KG1 (cell line): ENCODE data around the gene DDX47.
"Not testable (repeated sequence)": the region's sequence is repeated elsewhere in the genome, so short reads cannot be mapped to it uniquely, and the experiment has no call there.

Experiments used
- DNase-seq: peaks from one replicate; lab custom pipeline; 2025; lab: John Stamatoyannopoulos, UW

The DDX47 gene

DNA sequence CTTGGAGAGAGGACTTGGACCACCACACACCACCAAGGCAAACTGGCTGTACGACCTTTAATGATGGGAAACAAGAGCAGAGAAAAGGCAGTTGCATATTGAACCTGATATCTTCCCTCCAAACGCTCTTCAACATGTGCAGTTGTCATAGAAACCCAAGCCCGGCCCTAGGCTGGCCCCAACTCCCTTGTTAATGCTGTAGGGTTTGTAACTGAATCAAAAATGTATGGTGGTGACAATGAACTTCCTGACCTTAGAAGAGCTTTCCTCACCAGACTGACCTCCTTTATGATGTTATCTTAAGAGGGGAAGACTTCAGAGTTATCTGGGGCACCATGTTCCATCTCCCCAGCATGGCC lies 15.4 kb upstream of the DDX47 start:
- DNase-seq = no peak

DNA sequence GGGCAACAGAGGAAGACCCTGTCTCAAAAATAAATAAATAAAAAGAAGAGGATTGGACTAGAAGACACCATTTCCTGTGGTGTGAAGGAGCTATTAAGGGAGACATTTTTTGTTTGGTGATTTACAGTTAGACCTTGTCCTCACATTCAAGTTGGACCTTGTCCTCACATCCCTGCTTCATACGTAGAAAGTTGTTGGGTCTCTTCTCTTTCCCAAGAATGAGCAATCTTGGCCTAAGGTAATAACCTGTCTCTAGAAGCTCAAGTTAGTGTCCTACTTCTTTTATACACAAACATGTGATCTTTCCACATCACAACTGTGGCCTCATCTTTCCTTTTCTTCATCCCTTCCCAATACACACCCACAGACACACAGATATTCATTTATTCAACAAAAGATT lies 14.7 kb upstream of the DDX47 start:
- no peak for DNase-seq

DNA sequence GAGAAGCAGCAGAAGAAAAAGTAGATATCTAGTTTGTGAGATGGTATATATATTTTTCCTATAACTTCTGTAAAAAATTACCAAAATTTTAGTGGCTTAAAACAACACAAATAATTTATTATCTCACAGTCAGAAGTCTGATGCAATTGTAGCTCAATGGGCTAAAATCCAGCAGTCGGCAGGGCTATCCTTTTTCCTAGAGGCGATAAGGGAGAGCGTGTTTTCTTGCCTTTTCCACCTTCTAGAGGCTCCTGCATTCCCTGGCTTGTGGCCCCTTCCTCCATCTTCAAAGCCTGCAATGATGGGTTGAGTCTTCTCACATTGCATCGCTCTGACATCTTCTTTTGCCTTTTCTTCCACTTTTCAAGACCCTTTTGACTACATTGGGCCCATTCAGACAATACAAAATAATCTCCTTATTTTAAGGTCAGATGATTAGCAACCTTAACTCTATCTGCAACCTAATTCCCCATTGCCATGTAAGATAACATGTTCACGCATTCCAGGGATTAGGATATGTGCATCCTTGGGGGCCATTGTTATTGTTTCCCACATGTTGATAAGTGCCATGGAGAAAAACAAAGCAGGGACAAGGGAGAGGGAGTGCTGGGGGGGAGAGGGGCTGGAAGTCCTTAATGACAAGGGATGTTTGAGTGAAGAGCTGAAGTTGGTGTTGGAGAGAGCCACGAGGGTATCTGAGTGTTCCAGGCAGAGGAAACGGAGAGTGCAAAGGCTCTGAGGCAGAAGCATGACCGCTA lies 13.8 kb upstream of the DDX47 start:
- no peak for DNase-seq

DNA sequence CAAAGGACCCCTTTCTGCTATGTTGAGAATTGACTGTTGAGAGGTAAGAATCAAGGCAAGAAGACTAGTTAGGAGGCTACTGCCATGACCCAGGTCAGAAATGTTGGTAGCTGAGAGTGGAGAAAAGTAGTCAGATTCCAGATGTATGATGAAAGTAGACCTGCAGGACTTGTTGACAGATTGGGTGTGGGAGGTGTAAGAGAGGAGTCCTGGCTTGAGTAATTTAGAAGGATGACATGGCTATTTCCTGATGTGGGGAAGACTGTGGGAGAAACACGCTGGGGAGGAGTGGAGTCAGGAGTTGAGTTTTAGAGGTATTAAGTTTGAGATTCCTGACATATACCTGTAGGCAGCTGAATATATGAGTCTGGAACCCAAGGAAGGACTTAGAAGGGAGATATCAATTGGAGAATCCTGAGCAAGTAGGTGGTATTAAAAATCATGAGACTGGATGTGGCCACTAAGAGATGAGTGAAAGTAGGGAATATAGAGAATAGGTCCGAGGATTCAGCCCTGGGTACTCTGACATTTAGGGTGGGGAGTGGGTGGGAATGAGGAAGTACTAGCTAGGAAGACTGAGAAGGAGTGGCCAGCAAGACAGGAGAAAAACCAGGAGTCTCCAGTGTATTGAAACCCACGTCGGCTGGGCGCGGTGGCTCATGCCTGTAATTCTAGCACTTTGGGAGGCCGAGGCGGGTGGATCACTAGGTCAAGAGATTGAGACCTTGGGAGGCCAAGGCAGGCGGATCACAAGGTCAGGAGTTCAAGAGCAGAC lies 12.6 kb upstream of the DDX47 start:
- DNase-seq = no peak

DNA sequence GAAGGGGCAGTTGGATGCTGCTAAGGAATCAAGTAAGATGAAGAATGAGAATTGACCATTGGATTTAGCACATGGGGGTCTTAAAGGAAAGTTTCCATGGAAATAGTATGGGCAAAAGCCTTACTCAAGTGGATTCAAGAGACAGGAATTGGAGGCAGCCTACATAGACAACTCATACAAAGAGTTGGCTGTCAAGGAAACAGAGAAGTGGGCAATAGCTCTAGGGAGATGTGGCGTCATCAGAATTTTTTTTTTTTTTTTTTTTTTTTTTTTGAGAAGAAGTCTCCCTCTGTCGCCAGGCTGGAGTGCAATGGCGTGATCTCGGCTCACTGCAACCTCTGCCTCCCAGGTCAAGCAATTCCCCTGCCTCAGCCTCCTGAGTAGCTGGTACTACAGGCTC lies 11.5 kb upstream of the DDX47 start:
- DNase-seq = not testable (repeated sequence)

DNA sequence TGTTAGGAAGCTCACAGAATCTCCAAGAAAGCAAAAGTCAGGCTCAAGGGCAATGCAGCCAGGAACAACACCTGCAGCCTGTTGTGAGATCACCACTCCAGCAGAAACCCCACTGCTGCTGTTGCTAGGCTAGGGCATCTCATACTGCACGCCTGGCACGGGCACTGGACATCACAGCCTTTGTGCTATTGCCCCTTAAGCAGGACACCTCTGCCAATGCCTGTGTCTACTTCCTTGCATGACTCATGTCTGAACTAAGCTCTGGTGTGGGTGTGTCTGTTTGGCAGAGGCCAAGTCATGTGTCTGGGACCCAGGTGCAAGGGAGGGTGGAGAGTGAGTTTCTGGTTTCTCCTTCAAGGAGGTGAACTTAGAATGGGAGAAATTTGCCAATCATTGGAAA lies 10.0 kb upstream of the DDX47 start:
- DNase-seq = no peak

DNA sequence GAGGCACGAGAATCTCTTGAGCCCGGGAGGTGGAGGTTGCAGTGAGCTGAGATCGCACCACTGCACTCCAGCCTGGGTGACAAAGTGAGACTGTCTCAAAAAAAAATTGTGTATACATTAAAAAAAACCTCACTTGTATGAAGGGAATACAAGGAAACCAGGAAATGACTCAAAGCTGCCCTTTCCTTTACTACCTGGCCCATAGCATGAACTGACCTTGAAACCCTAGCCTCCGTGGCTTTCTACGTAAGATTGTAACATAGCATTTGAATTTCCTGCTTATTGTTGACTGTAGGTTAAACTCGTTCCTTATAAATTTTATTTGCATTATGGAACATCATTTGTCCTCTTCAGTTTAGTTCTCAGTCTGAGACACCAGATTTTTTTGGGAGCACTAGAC lies 9.1 kb upstream of the DDX47 start:
- no peak for DNase-seq

DNA sequence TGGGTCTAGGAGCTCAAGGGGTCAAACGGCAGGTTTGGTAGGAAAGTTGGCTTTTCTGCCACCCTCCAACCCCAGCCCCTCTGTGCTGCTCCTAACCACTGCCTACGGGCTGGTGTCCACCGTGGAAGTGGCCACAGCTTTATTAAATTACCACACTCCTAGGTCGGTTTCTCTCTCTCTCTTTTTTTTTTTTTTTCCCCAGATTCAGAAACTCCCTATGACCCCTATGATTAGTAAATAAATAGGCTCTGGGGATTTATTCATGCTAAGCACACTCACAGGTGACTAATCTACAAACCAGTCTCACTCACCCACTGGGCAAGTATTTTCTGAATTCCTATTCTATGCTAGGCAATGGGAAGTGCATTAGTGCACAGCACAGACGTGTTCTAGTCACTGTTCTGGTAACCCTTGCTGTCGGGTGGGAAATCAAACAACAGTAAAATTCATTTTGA lies 8.7 kb upstream of the DDX47 start:
- DNase-seq = no peak

DNA sequence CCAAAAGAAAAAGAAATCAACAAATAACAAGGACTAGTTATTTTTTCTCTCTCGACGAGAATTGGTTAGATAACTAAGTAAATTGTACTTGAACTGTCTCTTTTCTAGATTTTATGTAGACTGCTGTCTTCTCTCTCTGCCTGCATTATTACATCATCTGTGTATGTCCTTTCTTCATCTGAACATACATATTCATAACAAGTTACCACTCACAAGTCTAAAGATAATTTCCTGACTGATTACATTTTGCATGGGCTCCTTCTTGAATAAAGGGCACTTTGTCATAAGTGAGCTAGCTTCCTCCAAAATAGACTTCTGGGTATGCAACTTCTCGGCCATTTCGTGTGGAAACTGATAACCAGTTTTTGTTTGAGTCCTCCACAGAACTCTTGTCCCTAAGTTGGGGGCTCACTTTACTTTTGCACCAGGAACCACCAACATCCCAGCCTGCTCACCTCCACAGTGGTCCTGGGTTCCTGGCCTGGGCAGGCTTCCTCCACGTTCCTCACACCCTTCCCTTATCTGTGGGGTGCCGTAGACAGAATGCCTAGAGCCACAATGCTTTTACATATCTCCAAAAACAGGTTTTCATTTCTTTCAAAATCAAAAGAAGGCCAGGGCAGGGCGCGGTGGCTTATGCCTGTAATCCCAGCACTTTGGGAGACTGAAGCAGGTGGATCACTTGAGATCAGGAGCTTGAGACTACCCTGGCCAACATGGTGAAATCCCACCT lies 6.2 kb upstream of the DDX47 start:
- DNase-seq = no peak

DNA sequence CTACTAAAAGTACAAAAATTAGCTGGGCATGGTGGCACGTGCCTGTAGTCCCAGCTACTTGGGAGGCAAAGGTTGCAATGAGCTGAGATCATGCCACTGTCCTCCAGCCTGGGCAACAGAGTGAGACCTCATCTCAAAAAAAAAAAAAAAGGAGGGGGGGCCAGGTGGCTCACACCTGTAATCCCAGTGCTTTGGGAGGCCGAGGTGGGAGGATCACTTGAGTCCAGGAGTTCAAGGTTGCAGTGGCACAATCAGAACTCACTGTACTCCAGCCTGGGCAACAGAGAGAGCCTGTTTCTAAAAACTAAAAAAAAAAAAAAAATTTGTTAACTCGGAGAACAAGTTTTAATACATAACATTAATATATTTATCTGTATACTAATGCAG lies 5.6 kb upstream of the DDX47 start:
- not testable (repeated sequence) for DNase-seq

DNA sequence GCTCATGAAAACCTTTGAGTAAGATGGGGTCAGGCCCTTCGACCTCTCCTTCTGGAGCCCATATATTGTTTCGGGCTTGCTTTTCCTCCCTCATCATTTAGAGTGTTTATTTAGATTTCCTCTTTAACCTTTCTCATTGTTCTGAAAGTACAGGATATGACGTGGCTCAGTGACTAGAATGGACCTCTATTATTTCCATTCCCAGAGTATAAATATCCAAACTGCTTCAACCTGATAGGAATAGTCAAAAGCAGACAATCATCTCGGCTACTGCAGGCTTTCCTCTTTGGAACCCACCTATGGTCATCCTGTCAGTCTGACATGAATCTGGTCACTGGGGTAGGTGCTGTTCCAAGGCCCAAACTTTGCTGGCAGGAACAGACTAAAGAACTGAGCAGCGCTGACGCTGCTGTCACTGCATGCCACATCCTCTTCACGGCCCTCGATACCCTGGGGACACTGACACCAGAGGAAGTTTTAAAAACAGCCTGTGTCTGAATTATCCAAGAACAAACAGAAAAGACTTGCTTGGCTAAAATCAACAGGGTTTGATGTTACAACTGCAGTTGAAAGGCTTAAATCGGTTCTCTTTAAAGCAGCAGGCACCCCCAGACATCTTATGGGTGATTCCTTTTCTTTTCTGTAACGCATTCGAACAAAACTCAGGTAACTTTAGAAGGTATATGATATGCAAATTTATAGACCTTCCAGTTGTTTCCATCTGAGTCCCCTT lies 5.0 kb upstream of the DDX47 start:
- no peak for DNase-seq

DNA sequence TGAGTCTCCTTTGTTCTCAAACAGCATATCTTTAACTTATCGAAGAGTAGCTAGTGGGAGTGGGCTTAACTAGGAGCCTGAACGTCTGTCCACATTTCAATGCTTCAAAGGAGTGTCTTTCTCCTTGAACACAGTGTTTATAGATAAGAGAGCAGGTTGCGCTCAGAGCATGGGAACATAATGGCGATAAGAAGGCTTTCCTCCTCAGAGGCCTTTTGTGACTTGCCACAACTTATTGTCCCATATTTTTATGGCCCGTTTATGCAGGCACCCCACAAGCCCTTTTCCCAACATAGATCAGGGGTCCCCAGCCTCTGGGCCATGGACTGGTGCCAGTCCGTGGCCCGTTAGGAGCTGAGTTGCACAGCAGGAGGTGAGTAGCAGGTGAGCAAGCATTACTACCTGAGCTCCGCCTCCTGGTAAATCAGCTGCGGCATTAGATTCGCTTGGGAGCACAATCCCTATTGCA lies 2.6 kb upstream of the DDX47 start:
- no peak for DNase-seq

DNA sequence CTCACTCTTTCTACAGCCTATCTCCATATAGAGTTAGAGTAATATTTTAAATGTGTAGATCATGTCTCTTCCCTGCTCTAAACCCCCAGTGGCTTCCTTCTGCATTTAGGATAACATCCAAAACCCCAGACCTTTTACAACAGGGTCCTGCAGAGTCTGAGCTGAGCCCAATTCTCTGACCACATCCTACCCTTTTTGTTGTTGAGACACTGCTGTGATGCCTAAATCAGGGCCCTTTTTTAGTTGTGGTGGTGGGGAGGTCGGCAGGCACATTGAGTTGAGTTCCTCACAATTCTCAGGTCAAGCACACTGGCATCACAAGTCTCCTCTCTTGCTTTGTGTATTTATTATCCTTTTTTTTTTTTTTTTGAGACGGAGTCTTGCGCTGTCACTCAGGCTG lies 1.8 kb upstream of the DDX47 start:
- DNase-seq = no peak

DNA sequence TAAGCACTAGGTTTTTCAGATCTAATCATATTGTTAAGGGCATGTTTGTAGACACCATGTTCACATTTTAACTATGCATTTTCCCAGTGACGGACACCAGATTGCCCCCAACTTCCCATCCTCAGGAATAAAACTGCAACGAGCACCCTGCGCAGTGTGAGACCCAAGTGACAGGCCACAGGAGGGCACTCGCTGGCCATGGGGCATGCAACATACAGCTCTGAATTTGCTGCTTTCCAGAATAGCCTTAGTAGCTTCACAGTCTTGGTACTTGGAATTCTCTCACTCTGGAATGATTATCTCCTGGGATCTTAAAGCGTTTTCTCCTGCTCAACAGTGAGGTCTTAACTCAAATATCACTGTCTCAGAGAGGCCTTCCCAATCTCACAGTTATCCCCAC lies 972 bp upstream of the DDX47 start:
- no peak for DNase-seq

DNA sequence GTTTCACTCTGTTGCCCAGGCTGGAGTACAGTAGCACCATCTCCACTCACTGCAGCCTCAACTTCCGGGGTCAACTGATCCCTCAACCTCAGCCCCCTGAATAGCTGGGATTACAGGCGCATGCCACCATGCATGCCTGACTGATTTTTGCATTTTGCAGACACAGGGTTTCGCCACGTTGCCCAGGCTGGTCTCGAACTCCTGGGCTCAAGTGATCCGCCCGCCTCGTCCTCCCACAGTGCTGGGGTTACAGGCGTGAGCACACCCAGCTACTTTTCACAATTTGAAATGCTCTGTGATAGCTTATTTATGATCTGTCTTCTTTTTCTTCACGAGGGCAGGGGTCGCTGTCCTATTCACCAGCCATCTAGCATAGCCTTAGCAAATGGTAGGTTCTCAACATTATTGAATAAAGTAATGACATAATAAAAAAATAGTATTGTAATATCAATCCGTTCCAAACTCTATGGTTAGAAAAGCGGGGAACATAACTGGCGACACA lies 477 bp upstream of the DDX47 start:
- DNase-seq = no peak

DNA sequence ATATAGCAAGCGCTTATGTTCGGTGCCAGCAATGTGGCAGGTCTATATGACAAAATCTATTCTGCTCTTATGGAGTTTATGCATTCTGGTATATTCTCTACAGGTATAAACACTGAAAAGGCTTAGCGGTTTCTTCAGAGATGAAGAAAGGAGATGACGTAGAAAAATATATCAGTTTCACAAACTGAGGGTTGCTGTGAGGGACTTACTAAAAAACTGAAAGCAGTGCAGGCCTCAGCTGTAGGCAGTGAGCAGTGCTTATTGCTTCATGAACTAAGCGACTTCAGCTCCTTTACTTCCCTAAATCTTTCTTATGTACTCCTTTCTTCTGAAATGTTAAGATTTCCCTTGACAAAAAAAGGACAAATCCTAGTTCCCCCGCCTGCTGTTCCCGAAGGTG lies 4.5 kb downstream of the DDX47 start:
- DNase-seq = no peak

DNA sequence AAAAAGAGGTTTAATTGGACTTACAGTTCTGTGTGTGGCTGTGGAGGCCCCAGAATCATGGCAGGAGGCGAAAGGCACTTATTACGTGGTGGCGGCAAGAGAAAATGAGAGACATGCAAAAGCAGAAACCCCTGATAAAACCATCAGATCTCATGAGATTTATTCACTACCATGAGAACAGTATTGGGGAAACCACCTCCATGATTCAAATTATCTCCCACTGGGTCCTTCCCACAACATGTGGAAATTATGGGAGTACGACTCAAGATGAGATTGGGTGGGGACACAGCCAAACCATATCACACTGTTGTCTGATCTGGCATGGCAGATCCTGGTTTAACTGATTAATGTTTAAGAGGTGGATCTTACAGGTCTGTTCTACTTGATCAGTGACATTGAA lies 5.6 kb downstream of the DDX47 start:
- DNase-seq = no peak

DNA sequence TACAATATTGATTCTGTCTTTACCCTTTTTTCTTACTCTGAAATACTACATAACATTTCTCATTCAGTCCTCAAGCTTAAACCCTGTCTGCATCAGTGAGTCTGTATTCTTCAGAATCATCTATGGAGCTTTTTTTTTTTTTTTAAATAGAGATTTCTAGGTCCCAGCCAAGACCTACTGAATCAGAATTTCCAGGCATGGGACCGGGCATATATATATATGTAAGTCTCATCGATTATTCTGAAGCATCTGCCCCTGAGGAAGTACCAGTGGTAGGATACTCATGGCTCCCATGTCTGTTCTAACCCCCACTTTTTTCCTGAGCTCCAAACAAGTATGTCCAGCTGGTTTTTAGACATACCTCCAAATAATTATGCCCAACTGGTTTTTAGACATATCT lies 6.1 kb downstream of the DDX47 start:
- no peak for DNase-seq

DNA sequence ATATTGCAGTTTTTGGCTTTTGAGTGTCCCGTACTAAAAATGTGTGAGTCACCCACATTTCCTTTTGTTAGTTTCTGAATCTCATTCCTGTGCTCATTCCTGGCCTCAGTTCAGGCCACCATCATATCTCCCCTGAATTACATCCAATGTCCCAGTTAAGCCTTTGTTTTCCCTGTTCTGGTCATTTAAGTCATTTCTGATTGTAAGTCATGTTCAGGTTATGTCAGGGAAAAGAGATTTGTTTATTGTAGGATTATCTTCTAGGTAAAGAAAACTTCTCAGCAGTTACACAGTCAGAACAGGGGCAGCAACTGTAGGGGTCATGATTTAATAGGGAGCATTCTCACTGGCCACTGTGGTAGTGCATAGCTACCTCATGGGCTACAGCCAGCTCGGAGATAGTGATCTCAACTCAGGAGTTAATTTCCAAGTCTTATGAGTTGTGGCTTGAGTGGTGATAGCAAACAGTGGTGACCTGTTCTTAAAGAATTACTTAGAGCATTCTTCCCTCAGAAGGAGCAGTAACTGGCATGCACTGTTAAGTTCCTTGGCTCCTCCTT lies 6.7 kb downstream of the DDX47 start:
- DNase-seq = no peak

DNA sequence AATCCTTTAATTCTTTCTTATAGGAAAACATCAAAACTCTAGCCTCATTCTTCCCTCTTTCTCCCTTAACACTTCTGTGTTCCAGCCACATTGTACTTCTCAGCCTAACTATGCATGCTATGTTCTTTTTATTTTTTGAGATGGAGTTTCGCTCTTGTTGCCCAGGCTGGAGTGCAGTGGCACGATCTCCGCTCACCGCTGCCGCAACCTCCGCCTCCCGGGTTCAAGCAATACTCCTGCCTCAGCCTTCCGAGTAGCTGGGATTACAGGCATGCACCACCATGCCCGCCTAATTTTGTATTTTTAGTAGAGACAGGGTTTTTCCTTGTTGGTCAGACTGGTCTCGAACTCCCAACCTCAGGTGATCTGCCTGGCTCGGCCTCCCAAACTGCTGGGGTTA lies 7.2 kb downstream of the DDX47 start:
- DNase-seq = not testable (repeated sequence)

DNA sequence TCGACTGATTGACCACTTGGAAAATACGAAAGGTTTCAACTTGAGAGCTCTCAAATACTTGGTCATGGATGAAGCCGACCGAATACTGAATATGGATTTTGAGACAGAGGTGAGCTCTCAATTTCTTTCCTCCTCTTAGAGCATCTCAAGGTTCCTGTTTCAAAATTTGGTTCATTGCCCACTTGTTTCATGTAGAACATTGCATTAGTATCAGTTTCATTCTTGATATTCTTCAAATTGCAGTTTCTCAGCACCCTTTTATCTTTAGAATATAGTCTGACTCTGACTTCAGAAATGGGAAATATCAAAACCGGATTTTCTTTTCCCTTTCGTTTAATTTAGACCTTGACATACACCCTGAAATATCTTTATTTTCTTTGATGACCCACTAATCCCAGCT lies 8.8 kb downstream of the DDX47 start:
- no peak for DNase-seq

DNA sequence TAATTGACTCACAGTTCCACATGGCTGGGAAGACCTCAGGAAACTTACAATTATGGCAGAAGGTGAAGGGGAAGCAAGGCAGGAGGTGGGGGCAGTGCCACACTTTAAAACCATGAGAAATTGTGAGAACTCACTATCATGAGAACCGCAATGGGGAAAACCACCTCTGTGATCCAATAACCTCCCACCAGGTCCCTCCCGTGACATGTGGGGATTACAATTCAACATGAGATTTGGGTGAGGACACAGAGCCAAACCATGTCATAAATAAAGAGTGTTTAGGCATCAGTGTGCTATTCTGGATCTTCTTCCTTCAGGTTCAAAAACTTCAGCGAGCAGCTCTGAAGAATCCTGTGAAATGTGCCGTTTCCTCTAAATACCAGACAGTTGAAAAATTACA lies 9.7 kb downstream of the DDX47 start:
- no peak for DNase-seq
